ENCODE data around the gene COL9A2.

Gene COL9A2

GRCh38 chr1:40301541-40302299 is 15.4 kb downstream of the COL9A2 start:
- no peak for FAIRE-seq

GRCh38 chr1:40301066-40301465 is 16.0 kb downstream of the COL9A2 start:
- FAIRE-seq: no peak

DNA sequence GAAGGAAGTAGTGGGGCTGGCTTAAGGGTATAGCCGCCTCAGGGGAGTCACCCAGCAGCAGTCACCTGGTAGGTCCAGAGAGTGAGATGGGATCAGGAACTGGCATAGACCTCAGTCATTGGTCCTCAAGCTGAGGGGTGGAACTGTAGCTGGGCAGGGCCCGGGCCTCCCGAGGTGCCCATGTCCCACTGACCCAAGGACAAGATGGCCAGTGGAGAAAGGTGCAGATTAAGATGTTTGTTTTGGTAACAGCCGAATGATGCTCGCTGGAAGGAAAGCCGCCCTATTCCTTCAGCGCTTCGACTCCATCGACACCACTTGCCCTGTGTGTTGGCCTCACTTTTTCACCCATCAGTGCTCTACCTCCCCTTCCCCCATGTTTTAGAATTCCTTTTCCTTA is 16.4 kb downstream of the COL9A2 start:
- FAIRE-seq: no peak

GRCh38 chr1:40300249-40300567 is 16.9 kb downstream of the COL9A2 start:
- FAIRE-seq: no peak

GRCh38 chr1:40299366-40300248 is 17.5 kb downstream of the COL9A2 start:
- no peak for FAIRE-seq

GRCh38 chr1:40291293-40291692 is 25.8 kb downstream of the COL9A2 start:
- no peak for FAIRE-seq

DNA sequence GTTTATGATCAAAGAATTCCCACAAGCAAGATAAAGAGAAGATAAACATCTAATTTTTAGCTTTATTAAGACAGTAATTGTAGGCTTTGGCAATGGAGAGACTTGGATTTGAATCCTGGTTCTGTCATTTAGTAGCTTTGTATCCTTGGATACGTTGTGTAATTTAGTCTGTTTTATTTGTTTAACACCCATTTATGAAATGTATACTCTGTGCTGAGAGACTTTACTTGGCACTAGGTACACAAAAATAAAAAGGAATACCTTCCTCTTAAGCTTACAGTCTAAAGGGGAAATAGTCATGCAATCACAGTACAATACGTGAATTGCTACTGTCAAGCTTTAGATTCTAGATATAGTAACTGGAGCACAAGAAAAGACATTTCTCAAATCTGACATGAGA is 35.2 kb downstream of the COL9A2 start:
- FAIRE-seq: no peak

GRCh38 chr1:40276122-40276521 is 41.0 kb downstream of the COL9A2 start:
- no peak for FAIRE-seq

GRCh38 chr1:40274331-40274730 is 42.8 kb downstream of the COL9A2 start:
- no peak for FAIRE-seq

DNA sequence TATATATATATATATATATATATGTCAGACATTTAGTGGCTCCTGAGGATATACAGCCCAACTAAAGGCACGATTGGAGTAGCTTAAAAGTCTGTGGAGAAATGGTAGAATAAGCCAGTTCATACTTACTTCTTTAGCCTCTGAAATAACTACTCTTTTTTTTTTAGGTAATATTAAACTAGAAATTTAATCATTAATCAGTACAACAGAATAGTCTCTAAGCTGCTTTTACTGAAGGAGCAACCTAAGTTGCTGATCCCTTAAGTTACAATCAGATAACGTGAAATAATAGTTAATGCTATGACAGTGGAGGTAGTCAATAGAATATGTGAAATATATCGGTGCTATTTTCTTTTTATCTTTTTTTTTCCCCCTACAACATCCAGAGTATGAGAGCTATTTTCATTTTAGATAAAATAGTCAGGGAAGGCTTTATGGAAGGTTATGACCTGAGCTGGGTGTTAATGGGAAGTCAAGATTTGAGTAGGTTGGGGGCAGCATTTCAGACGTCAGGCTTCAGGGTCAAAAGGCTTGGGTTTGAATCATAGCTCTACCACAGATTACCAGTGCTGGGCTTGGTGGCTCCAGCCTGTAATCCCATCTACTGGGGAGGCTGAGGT is 43.4 kb downstream of the COL9A2 start:
- FAIRE-seq: no peak

- FAIRE-seq: no peak
Observed at GRCh38 chr1:40272653-40273213, 44.4 kb downstream of the COL9A2 start.

GRCh38 chr1:40270152-40270834 is 46.8 kb downstream of the COL9A2 start:
- no peak for FAIRE-seq

DNA sequence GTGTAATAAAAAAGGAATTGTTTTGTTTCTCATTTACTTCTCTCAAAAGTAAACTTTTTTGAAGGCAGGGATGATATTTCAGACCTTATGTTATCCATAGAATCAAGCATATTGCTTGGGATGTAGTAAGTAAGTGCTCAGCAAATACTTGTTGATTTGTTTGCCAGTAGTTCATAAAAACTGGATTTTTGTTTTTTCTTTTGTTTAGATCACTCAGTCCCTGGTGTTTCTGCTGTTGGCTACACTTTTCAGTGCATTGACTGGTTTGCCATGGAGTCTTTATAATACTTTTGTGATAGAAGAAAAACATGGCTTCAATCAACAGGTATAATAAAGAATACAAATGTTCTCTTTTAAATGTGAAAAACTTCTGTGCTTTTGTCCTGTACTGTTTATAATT is 48.9 kb downstream of the COL9A2 start:
- no peak for FAIRE-seq

- FAIRE-seq: no peak
Observed at GRCh38 chr1:40267767-40268187, 49.3 kb downstream of the COL9A2 start.

GRCh38 chr1:40266786-40267535 is 50.1 kb downstream of the COL9A2 start:
- peak; percentile 53 for FAIRE-seq

- FAIRE-seq: peak; percentile 51
Observed at GRCh38 chr1:40265919-40266318, 51.2 kb downstream of the COL9A2 start.

GRCh38 chr1:40265298-40265697 is 51.8 kb downstream of the COL9A2 start:
- no peak for FAIRE-seq

DNA sequence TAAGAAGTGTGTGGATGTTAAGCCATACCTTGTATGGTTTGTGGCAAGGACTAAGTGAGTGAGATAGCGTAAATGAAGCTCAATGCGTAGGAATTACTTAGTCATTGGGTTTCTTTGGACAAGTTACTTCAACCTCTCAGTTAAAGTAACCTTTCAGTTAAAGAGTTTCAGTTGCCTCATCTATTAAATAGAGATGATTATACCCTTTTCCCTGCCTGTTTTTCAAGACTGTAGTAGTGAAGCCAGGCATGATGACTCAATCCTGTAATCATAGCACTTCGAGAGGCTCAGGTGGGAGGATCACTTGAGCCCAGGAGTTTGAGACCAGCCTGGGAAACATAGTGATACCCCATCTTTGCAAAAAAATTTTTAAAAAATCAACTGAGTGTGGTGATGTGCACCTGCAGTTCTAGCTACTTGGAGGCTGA is 52.7 kb downstream of the COL9A2 start:
- no peak for FAIRE-seq

GRCh38 chr1:40258445-40258769 is 58.7 kb downstream of the COL9A2 start:
- FAIRE-seq: no peak

DNA sequence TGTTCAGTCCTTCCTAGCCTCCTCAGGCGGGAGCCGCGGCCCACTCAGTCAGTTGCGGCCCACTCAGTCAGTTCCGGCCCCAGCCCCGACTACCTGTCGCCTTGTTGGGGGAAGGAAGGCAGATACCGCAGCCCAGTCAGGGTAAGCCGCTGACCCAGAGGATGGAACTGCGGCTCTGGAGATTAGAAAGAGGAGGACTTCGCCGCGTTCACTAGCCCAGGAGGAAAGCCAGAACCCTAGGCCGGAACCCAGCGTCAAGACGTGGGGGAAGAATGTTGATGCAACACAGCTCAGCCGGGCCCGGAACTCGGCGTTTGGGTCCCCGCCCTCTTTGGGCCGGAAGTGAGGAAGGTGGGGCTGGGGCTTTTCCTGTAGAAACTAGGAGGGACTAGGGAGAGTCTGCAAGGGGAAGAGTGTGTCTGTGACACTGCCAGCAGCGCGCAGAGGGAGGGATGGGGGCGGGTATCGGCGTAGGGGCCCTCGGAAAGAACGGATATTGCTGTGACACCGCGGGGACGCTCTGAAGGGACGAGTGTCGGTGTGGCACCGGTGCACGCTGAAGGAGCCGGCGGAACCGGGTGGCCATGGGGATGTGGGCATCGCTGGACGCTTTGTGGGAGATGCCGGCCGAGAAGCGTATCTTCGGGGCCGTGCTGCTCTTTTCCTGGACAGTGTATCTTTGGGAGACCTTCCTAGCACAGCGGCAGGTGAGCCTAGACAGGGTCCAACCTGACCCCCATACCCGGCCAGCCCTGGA is 59.2 kb downstream of the COL9A2 start, which contains the start of gene ZMPSTE24:
Gene ZMPSTE24, plus strand, starts transcription at position 549 of the 757 bp plus-strand sequence. Its CDS starts 36 bp downstream, at position 585.
- peak; percentile 95 for FAIRE-seq

- FAIRE-seq: no peak
Observed at GRCh38 chr1:40257313-40257687, 59.8 kb downstream of the COL9A2 start.
